Left colon (tissue), 2 donors: Measurements from ENCODE around the gene CNTN2. TPM values are rescaled to one million over a fixed set of nuclear protein-coding genes. Genes with fewer than 3 reads are reported as not detected.
A peak's percentile ranks its signal among the peaks of the same experiment; 100 is the strongest.

Experiments
- ATAC-seq: fragments of 200-7000 bp; cut with Tn5 transposase; one replicate; pipeline ENCODE4 v1.9.1; 2020; ENCODE audit warnings: mild to moderate bottlenecking, moderate library complexity
- DNase-seq, 2 donors: peaks; one replicate each; pipeline ENCODE4 v3.0.0-alpha.2; 2020
- intact Hi-C, 2 donors: fragments of 100-400 bp; cut with DNase I in 1 of 2; cut with micrococcal nuclease in 1 of 2; formaldehyde crosslinking; loops; one replicate each; pipeline versions ENCODE4 v1.11.2 to v1.14.0; 2022; cut with DNase I, micrococcal nuclease
- total RNA-seq, 2 donors: library from RNA; stranded (reverse); fragmentation: NEBNext Ultra II Directional; extraction: Animal tissue kit (Norgen Biotek cat#: 25700); gene quantifications; one replicate each; pipeline ENCODE4 v1.2.1, GENCODE V29; 2021
- donor health status: DM: no; HTN: no; CAD: no.
- donor health status: DM: yes; HTN: yes; CAD: no.

CNTN2 gene
- total RNA-seq, 2 donors from 2014 or later: 0.15 to 0.64 TPM

- ATAC-seq: no peak
- intact Hi-C loops: no loop called here
- no peak for DNase-seq
Measured at GRCh38 chr1:205046870-205047269, 3.9 kb downstream of the CNTN2 start.

- ATAC-seq: no peak
- intact Hi-C loops: no loop called here
- no peak for DNase-seq
Measured at GRCh38 chr1:205047764-205048231, 4.8 kb downstream of the CNTN2 start.

GRCh38 chr1:205048382-205048781 lies 5.4 kb downstream of the CNTN2 start:
- DNase-seq (no peak), ATAC-seq (no peak)
- intact Hi-C loops: no loop called here

GRCh38 chr1:205049479-205049878 lies 6.5 kb downstream of the CNTN2 start:
- DNase-seq: no peak
- intact Hi-C loops: no loop called here
- no peak for ATAC-seq

GRCh38 chr1:205052690-205053089 lies 9.7 kb downstream of the CNTN2 start:
- intact Hi-C loops: no loop called here
- ATAC-seq: no peak
- DNase-seq: no peak

- no peak for ATAC-seq
- intact Hi-C loops: no loop called here
- no peak for DNase-seq
Measured at GRCh38 chr1:205053296-205053695, 10.3 kb downstream of the CNTN2 start.

- intact Hi-C loops: no loop called here
- no peak for ATAC-seq
- no peak for DNase-seq
Measured at GRCh38 chr1:205054013-205054412, 11.0 kb downstream of the CNTN2 start.

- ATAC-seq (no peak), DNase-seq (no peak)
- intact Hi-C loops: no loop called here
Measured at GRCh38 chr1:205056188-205056611, 13.2 kb downstream of the CNTN2 start.

GRCh38 chr1:205056956-205057568 lies 14.1 kb downstream of the CNTN2 start:
- DNase-seq: no peak
- intact Hi-C loops: no loop called here
- ATAC-seq: no peak

- ATAC-seq: no peak
- no peak for DNase-seq
- intact Hi-C loops: no loop called here
Measured at GRCh38 chr1:205057808-205058575, 15.0 kb downstream of the CNTN2 start.

- intact Hi-C loops: no loop called here
- DNase-seq (no peak), ATAC-seq (no peak)
Measured at GRCh38 chr1:205058853-205059252, 15.8 kb downstream of the CNTN2 start.

DNA sequence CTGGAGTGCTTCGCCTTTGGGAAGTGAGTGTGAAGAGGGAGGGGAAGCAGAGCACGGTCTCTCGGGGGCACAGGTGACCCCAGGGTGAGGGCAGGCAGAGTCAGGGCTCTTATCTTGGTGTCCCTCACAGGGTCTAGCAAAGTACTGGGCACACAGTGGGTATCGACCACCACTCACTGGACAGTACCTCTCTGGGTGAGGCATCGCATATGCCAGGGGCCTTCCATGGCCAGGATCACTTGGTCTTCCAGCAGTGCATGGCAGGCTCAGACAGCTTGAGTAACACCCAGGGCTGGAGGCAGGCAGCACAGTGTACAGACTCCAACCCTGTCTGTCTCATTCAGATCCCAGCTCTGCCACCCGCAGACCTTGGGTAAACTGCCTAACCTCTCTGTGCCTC lies 16.6 kb downstream of the CNTN2 start:
- DNase-seq: no peak
- intact Hi-C loops: no loop called here

GRCh38 chr1:205060746-205061145 lies 17.7 kb downstream of the CNTN2 start:
- intact Hi-C loops: no loop called here
- ATAC-seq: no peak
- no peak for DNase-seq

More for the DNA sequence above, 16.6 kb downstream of the CNTN2 start:
- ATAC-seq: no peak

- no peak for DNase-seq
- intact Hi-C loops: no loop called here
- no peak for ATAC-seq
Measured at GRCh38 chr1:205061227-205061626, 18.2 kb downstream of the CNTN2 start.

GRCh38 chr1:205061665-205062069 lies 18.7 kb downstream of the CNTN2 start:
- intact Hi-C loops: no loop called here
- peak; percentile 80 for ATAC-seq
- DNase-seq: peak; percentile 36 to 78

- no peak for ATAC-seq
- no peak for DNase-seq
- intact Hi-C loops: no loop called here
Measured at GRCh38 chr1:205062319-205062718, 19.3 kb downstream of the CNTN2 start.

DNA sequence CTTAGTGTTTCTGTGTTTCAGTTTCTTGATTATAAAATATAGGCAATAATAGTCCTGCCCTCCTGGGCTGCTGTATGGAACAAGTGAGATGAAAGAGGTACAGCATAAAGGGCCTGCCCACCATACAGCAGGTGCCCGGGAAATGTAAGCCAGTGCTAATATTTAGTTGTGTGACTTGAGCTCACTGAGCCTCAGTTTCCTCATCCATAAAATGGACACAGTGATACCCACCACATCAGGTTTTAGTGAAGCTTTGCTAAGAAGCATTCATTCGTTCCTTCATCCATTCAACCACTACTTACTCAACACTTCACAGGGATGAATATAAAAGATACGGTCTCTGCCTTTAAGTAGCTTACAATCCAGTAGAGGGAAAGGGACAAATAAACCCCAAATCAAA lies 19.9 kb downstream of the CNTN2 start:
- no peak for DNase-seq
- ATAC-seq: no peak
- intact Hi-C loops: no loop called here

GRCh38 chr1:205064301-205064700 lies 21.3 kb downstream of the CNTN2 start:
- DNase-seq (no peak), ATAC-seq (no peak)
- intact Hi-C loops: no loop called here

- intact Hi-C loops: loop anchor here in 1 of 2 donors (5.0 kb wide), 1 partner anchor 78 kb away; no protein-coding TSS in a partner anchor
- DNase-seq (no peak), ATAC-seq (no peak)
Measured at GRCh38 chr1:205064741-205065316, 21.8 kb downstream of the CNTN2 start.

DNA sequence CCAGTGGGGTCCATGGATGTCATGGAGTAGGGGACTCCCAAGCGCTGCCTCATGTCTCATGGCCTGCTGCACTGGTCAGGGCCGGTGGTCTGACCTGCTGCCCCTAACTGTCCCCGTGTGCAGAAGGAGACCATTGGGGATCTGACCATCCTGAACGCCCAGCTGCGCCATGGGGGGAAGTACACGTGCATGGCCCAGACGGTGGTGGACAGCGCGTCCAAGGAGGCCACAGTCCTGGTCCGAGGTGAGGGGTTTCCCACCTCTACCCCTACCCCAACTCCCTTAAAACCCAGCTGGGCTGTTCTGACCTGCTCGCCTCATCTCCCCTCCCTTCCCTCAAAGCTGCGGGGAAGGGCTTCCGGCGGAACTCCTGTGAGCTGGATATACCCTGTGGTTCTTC lies 22.7 kb downstream of the CNTN2 start:
- no peak for DNase-seq
- intact Hi-C loops: loop anchor here in 1 of 2 donors (5.0 kb wide), 1 partner anchor 78 kb away; no protein-coding TSS in a partner anchor
- ATAC-seq: no peak
